IPS-11a (cell line): ENCODE measurements around the gene LYVE1.

Experiments
- H3K4me3 ChIP-seq: one replicate; pipeline ENCODE4 v1.5.1; 2013; ENCODE audit warnings: low read depth, low read length, control low read depth

LYVE1 gene

GRCh38 chr11:10592331-10592730, 23.9 kb upstream of the LYVE1 start:
- H3K4me3 ChIP-seq, result no peak overlapping the region

- H3K4me3 ChIP-seq, result no peak overlapping the region
These were observed 23.3 kb upstream of the LYVE1 start for GRCh38 chr11:10591741-10592140.

- H3K4me3 ChIP-seq, result no peak overlapping the region
These were observed 21.9 kb upstream of the LYVE1 start for GRCh38 chr11:10590218-10590915.

GRCh38 chr11:10588904-10589303, 20.4 kb upstream of the LYVE1 start:
- no peak overlapping the region for H3K4me3 ChIP-seq

GRCh38 chr11:10587995-10588394, 19.5 kb upstream of the LYVE1 start:
- no peak overlapping the region for H3K4me3 ChIP-seq

GRCh38 chr11:10587388-10587787, 18.9 kb upstream of the LYVE1 start:
- H3K4me3 ChIP-seq, result no peak overlapping the region

GRCh38 chr11:10584071-10584501, 15.6 kb upstream of the LYVE1 start:
- H3K4me3 ChIP-seq, result no peak overlapping the region

- H3K4me3 ChIP-seq, result no peak overlapping the region
These were observed 13.1 kb upstream of the LYVE1 start for GRCh38 chr11:10581481-10582019.

- no peak overlapping the region for H3K4me3 ChIP-seq
These were observed 12.2 kb upstream of the LYVE1 start for GRCh38 chr11:10580623-10581022.

GRCh38 chr11:10579700-10580099, 11.2 kb upstream of the LYVE1 start:
- H3K4me3 ChIP-seq, result no peak overlapping the region

GRCh38 chr11:10576035-10576398, 7.6 kb upstream of the LYVE1 start:
- H3K4me3 ChIP-seq, result no peak overlapping the region

GRCh38 chr11:10575346-10576034, 7.0 kb upstream of the LYVE1 start:
- no peak overlapping the region for H3K4me3 ChIP-seq

- no peak overlapping the region for H3K4me3 ChIP-seq
These were observed 5.1 kb upstream of the LYVE1 start for GRCh38 chr11:10573556-10573955.

GRCh38 chr11:10573028-10573427, 4.6 kb upstream of the LYVE1 start:
- no peak overlapping the region for H3K4me3 ChIP-seq

- no peak overlapping the region for H3K4me3 ChIP-seq
These were observed 4.1 kb upstream of the LYVE1 start for GRCh38 chr11:10572533-10572932.

GRCh38 chr11:10567446-10567845, 1.0 kb downstream of the LYVE1 start:
- no peak overlapping the region for H3K4me3 ChIP-seq

GRCh38 chr11:10566257-10566957, 2.1 kb downstream of the LYVE1 start:
- H3K4me3 ChIP-seq, result no peak overlapping the region

- H3K4me3 ChIP-seq, result no peak overlapping the region
These were observed 3.0 kb downstream of the LYVE1 start for GRCh38 chr11:10565493-10565892.

GRCh38 chr11:10564696-10565318, 3.7 kb downstream of the LYVE1 start:
- no peak overlapping the region for H3K4me3 ChIP-seq

GRCh38 chr11:10564030-10564429, 4.4 kb downstream of the LYVE1 start:
- no peak overlapping the region for H3K4me3 ChIP-seq

- no peak overlapping the region for H3K4me3 ChIP-seq
These were observed 6.5 kb downstream of the LYVE1 start for GRCh38 chr11:10561947-10562346.
